A549 (cell line): ENCODE measurements around the gene PRRX1. TPM values are rescaled to one million over a fixed set of nuclear protein-coding genes. Genes with fewer than 3 reads are reported as not detected.

Experiments
- ATAC-seq, 2 experiments: fragments of 200-7000 bp in 1 of 2; fragments of >200 bp in 1 of 2; cut with Nextera tagmentation in 1 of 2; cut with Tn5 transposase in 1 of 2; 3 replicates each; pipeline versions ENCODE4 v1.8.0 to v1.9.1; 2018 to 2020; ENCODE audit warnings: mild to moderate bottlenecking in 1 of 2, moderate library complexity in 1 of 2
- CTCF ChIA-PET: fragments of 300-600 bp; sonication (Branson Sonifier 250); formaldehyde crosslinking; extraction: SDS; loops from one replicate; lab custom pipeline; 2021; ENCODE audit warnings: antibody characterized with exemption, inconsistent platforms; lab: Yijun Ruan, JAX
- POLR2A ChIA-PET: fragments of 350-600 bp; formaldehyde crosslinking; extraction: SDS; loops from one replicate; lab custom pipeline; 2021; ENCODE audit warnings: antibody characterized with exemption, inconsistent platforms; lab: Yijun Ruan, JAX
- DNase-seq, 2 experiments: peaks; one replicate each; pipeline versions ENCODE4 v3.0.0 to v3.0.0-alpha.2; 2011 to 2016; ENCODE audit warnings: low read depth in 1 of 2, low spot score in 1 of 2
- FAIRE-seq: peaks from 2 replicates; lab custom pipeline; 2011; peaks lifted over from hg19 to GRCh38; lab: Jason Lieb, UNC
- H3K27ac ChIP-seq, 2 experiments: fragments of >200 bp; sonication (Bioruptor Twin); formaldehyde crosslinking; 3 replicates each; pipeline ENCODE4 v1.5.1; 2016 to 2017
- H3K4me1 ChIP-seq: fragments of >200 bp; sonication (Bioruptor Twin); formaldehyde crosslinking; 3 replicates; pipeline ENCODE4 v1.6.1; 2016
- H3K4me2 ChIP-seq: fragments of >200 bp; sonication (Bioruptor Twin); formaldehyde crosslinking; 3 replicates; pipeline ENCODE4 v1.6.1; 2016
- H3K4me3 ChIP-seq: fragments of >200 bp; sonication (Bioruptor Twin); formaldehyde crosslinking; 3 replicates; pipeline ENCODE4 v1.5.1; 2016
- H3K9me3 ChIP-seq: fragments of >200 bp; sonication (Bioruptor Twin); formaldehyde crosslinking; 3 replicates; pipeline ENCODE4 v1.6.1; 2016
- ATOH8 ChIP-seq: fragments of 250-450 bp; sonication (Bioruptor Pico); IDR thresholded peaks from 2 replicates; pipeline ENCODE4 v1.5.0; 2020; ENCODE audit warnings: low read depth, mild to moderate bottlenecking, moderate library complexity
- BCL3 ChIP-seq: fragments of >200 bp; sonication (Bioruptor Twin); formaldehyde crosslinking; IDR thresholded peaks from 3 replicates; pipeline ENCODE4 v1.6.1; 2016
- CBX2 ChIP-seq: fragments of 200-600 bp; sonication (generic); IDR thresholded peaks from 2 replicates; pipeline ENCODE4 v1.6.1; 2016; ENCODE audit warnings: low read depth, mild to moderate bottlenecking, borderline replicate concordance
- CHD2 ChIP-seq: fragments of 150-350 bp; IDR thresholded peaks from 2 replicates; pipeline ENCODE4 v1.6.1; 2014; ENCODE audit warnings: low read length; ENCODE audit not compliant: partially characterized antibody
- CHD4 ChIP-seq: fragments of 200-600 bp; sonication (generic); IDR thresholded peaks from 2 replicates; pipeline ENCODE4 v1.6.1; 2016; ENCODE audit warnings: antibody characterized with exemption, mild to moderate bottlenecking, borderline replicate concordance
- EHMT2 ChIP-seq: fragments of 200-600 bp; sonication (generic); IDR thresholded peaks from 2 replicates; pipeline ENCODE4 v1.6.1; 2016; ENCODE audit warnings: antibody characterized with exemption, low read depth, mild to moderate bottlenecking, moderate library complexity
- FOSB ChIP-seq: fragments of 250-450 bp; sonication (Bioruptor Pico); IDR thresholded peaks from 2 replicates; pipeline ENCODE4 v1.5.0; 2020; ENCODE audit warnings: mild to moderate bottlenecking, moderate library complexity
- FOSL2 ChIP-seq, 2 experiments: fragments of 450-650 bp in 1 of 2; fragments of >200 bp in 1 of 2; sonication (Bioruptor Twin) in 1 of 2; formaldehyde crosslinking; IDR thresholded peaks; 2 replicates each; pipeline versions ENCODE4 v1.5.0 to v1.6.1; 2016 to 2020; ENCODE audit warnings: mild to moderate bottlenecking in 1 of 2, moderate library complexity in 1 of 2
- FOXS1 ChIP-seq: fragments of 250-450 bp; sonication (Bioruptor Pico); IDR thresholded peaks from 2 replicates; pipeline ENCODE4 v1.5.0; 2020; ENCODE audit warnings: mild to moderate bottlenecking, moderate library complexity
- HDAC2 ChIP-seq: fragments of 200-600 bp; sonication (generic); IDR thresholded peaks from 2 replicates; pipeline ENCODE4 v1.6.1; 2016
- JUN ChIP-seq, 2 experiments: fragments of >200 bp; sonication (Bioruptor Twin); formaldehyde crosslinking; IDR thresholded peaks; 2 replicates in 1 of 2; 3 replicates in 1 of 2; pipeline ENCODE4 v1.6.1; 2016 to 2017
- JUNB ChIP-seq: fragments of >200 bp; sonication (Bioruptor Twin); formaldehyde crosslinking; IDR thresholded peaks from 2 replicates; pipeline ENCODE4 v1.6.1; 2016
- KDM1A ChIP-seq: fragments of 200-600 bp; sonication (generic); IDR thresholded peaks from 2 replicates; pipeline ENCODE4 v1.6.1; 2016; ENCODE audit warnings: low read depth, mild to moderate bottlenecking
- MAZ ChIP-seq: fragments of 150-350 bp; IDR thresholded peaks from 2 replicates; pipeline ENCODE4 v1.6.1; 2014; ENCODE audit warnings: antibody characterized with exemption, low read depth, low read length, borderline replicate concordance
- NFE2L2 ChIP-seq: fragments of 150-350 bp; conservative IDR thresholded peaks from 2 replicates; pipeline ENCODE4 v1.6.1; 2014; ENCODE audit warnings: low read length
- NPAS2 ChIP-seq: fragments of 250-450 bp; sonication (Bioruptor Pico); IDR thresholded peaks from 2 replicates; pipeline ENCODE4 v1.8.0; 2022; ENCODE audit warnings: mild to moderate bottlenecking, moderate library complexity, borderline replicate concordance
- POLR2A ChIP-seq: IDR thresholded peaks from 2 replicates; pipeline ENCODE4 v1.6.1; 2012; ENCODE audit warnings: mild to moderate bottlenecking, low read length
- POLR2AphosphoS2 ChIP-seq: conservative IDR thresholded peaks from 2 replicates; pipeline ENCODE4 v1.6.1; 2012; ENCODE audit warnings: low read length, improper control_type of control experiment, inconsistent platforms
- RARB ChIP-seq: fragments of 250-450 bp; sonication (Bioruptor Pico); IDR thresholded peaks from 2 replicates; pipeline ENCODE4 v1.8.0; 2021; ENCODE audit warnings: mild to moderate bottlenecking, moderate library complexity
- RNF2 ChIP-seq: fragments of 200-600 bp; sonication (generic); IDR thresholded peaks from 2 replicates; pipeline ENCODE4 v1.6.1; 2016; ENCODE audit warnings: low read depth, mild to moderate bottlenecking, antibody characterized with exemption, moderate library complexity, borderline replicate concordance
- SMC3 ChIP-seq: fragments of >200 bp; sonication (Bioruptor Twin); formaldehyde crosslinking; IDR thresholded peaks from 3 replicates; pipeline ENCODE4 v1.6.1; 2018; ENCODE audit warnings: inconsistent platforms
- TFCP2L1 ChIP-seq: fragments of 250-450 bp; sonication (Bioruptor Pico); IDR thresholded peaks from 2 replicates; pipeline ENCODE4 v1.5.0; 2021; ENCODE audit warnings: mild to moderate bottlenecking
- ZFP36 ChIP-seq: fragments of 450-650 bp; IDR thresholded peaks from 2 replicates; pipeline ENCODE4 v1.6.1; 2014; ENCODE audit warnings: borderline replicate concordance; ENCODE audit not compliant: partially characterized antibody
- WGBS: methylation state at CpG from one replicate; pipeline ENCODE4 v1.1.6; 2017; ENCODE audit errors: missing lambda C conversion rate; 5-methylcytosine and 5-hydroxymethylcytosine counted together
- polyA plus RNA-seq, 4 experiments: library from polyadenylated mRNA; depleted of rRNA in 3 of 4; stranded (reverse); fragments of >200 nt; fragmentation: RNase III in 1 of 4; extraction: RNeasy Plus Mini Kit Qiagen cat#74134 plus additional on column Dnase treatment in 1 of 4; gene quantifications; 2 replicates in 3 of 4; 3 replicates in 1 of 4; pipeline ENCODE4 v1.2.3, GENCODE V29; 2011 to 2017
- TF ChIP-seq, protein P1 (sequence below): fragments of 200-600 bp; sonication (generic); IDR thresholded peaks from 2 replicates; pipeline ENCODE4 v1.6.1; 2016; ENCODE audit warnings: antibody characterized with exemption, mild to moderate bottlenecking, moderate library complexity
- TF ChIP-seq, protein P2 (sequence below): fragments of 150-350 bp; IDR thresholded peaks from 2 replicates; pipeline ENCODE4 v1.6.1; 2014; ENCODE audit warnings: low read depth, mild to moderate bottlenecking, low read length

PRRX1 gene
- polyA plus RNA-seq, 2 of the 4 experiments (the other 2 are of a cell fraction), result 0.14 TPM; not detected in 1

DNA sequence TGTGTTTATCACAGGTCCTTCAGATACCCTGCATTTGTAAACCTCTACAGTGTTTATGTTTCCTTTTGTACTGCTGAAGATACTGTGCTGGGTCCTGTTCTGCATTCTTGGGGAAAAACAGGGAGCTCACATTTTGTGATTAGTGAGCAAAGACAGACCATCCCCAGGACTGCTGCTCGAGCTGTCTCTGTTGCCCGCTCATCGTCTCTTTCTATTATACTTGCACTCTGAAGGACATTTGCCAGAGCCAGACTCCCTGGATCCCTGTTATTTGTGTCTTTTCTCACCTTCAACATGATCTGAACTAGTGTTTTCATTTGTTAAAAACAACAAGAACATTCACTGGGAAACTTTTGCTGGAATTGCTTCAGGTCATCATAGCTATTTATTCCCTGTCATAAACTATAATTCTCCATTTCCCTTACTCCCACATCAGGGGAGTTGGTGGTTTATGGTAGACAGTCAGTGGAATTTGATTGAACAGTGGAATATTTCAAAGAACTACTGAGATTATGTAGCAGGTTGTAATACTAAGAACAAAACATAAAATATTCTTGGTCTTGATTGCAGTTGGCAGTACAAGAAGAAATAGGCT lies 53.0 kb downstream of the PRRX1 start:
- ChIA-PET CTCF (no interaction called here), POLR2A (no interaction called here)
- H3K4me2 ChIP-seq, result no peak overlapping the region
- H3K4me1 ChIP-seq, result no peaks in the 10 kb centered on the region
- DNase-seq (no peak), ATAC-seq (no peak)
- no peak overlapping the region for H3K4me3 ChIP-seq
- TF ChIP-seq CBX2 (no peak), JUNB (no peak), CHD4 (no peak), ZFP36 (no peak), NFE2L2 (no peak)
- TF ChIP-seq, protein P1, sequence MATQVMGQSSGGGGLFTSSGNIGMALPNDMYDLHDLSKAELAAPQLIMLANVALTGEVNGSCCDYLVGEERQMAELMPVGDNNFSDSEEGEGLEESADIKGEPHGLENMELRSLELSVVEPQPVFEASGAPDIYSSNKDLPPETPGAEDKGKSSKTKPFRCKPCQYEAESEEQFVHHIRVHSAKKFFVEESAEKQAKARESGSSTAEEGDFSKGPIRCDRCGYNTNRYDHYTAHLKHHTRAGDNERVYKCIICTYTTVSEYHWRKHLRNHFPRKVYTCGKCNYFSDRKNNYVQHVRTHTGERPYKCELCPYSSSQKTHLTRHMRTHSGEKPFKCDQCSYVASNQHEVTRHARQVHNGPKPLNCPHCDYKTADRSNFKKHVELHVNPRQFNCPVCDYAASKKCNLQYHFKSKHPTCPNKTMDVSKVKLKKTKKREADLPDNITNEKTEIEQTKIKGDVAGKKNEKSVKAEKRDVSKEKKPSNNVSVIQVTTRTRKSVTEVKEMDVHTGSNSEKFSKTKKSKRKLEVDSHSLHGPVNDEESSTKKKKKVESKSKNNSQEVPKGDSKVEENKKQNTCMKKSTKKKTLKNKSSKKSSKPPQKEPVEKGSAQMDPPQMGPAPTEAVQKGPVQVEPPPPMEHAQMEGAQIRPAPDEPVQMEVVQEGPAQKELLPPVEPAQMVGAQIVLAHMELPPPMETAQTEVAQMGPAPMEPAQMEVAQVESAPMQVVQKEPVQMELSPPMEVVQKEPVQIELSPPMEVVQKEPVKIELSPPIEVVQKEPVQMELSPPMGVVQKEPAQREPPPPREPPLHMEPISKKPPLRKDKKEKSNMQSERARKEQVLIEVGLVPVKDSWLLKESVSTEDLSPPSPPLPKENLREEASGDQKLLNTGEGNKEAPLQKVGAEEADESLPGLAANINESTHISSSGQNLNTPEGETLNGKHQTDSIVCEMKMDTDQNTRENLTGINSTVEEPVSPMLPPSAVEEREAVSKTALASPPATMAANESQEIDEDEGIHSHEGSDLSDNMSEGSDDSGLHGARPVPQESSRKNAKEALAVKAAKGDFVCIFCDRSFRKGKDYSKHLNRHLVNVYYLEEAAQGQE, result no peak
- TF ChIP-seq, all 56 proteins: peak for 0
- FAIRE-seq, result no peak
- no peak overlapping the region for H3K27ac ChIP-seq
- no peaks in the 10 kb centered on the region for H3K9me3 ChIP-seq
- WGBS, result 18% methylated on average over 3 of the region's 3 CpGs

DNA sequence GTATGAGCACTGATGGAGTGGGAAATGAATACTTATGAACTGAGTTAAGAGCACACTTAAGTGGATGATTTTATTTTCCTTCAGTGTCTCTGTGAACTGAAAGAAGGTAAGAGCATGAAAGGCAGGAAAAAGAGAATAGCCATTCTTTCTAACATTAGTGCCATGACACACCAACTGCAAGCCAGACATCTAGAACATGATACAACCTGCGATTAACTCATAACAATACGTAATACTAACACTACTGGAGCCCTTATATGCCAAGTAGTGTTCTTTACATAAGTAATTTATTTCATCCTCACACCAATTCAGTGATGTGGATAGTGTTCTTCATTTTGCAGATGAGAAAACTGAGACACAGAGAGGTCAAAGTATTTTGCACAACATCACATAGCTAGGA lies 56.7 kb downstream of the PRRX1 start:
- no peak for ATAC-seq
- H3K9me3 ChIP-seq, result no peaks in the 10 kb centered on the region
- FAIRE-seq, result no peak
- no peak for TF ChIP-seq KDM1A
- TF ChIP-seq POLR2A, result no peak
- TF ChIP-seq, all 56 proteins: peak for 0
- Histone ChIP-seq H3K4me1 (no peaks in the 10 kb centered on the region), H3K4me2 (no peak overlapping the region), H3K4me3 (no peak overlapping the region), H3K27ac (no peak overlapping the region)
- POLR2A ChIA-PET, result no interaction called here
- CTCF ChIA-PET, result no interaction called here
- 5% methylated on average over 2 of the region's 2 CpGs for WGBS
- no peak for DNase-seq

GRCh38 chr1:170721621-170722020 lies 57.7 kb downstream of the PRRX1 start:
- Histone ChIP-seq H3K9me3 (no peaks in the 10 kb centered on the region), H3K4me3 (no peak overlapping the region), H3K4me2 (no peak overlapping the region), H3K27ac (no peak overlapping the region), H3K4me1 (no peaks in the 10 kb centered on the region)
- ATAC-seq, result no peak
- ChIA-PET POLR2A (no interaction called here), CTCF (no interaction called here)
- WGBS, result 14% methylated on average over 4 of the region's 4 CpGs
- no peak for FAIRE-seq
- no peak for DNase-seq
- TF ChIP-seq BCL3 (no peak), CHD2 (no peak), RNF2 (no peak), TFCP2L1 (no peak), ATOH8 (CRISPR knock-in tag) (no peak), SMC3 (no peak), EHMT2 (no peak), JUN (IDR thresholded peaks at IDR 0.05) (no peak), FOSB (CRISPR knock-in tag) (no peak), POLR2AphosphoS2 (no peak), HDAC2 (no peak), FOXS1 (CRISPR knock-in tag) (no peak), MAZ (no peak), NPAS2 (CRISPR knock-in tag) (no peak), FOSL2 (IDR thresholded peaks at IDR 0.05) (no peak), FOSL2 (CRISPR knock-in tag; IDR thresholded peaks at IDR 0.05) (no peak), NFE2L2 (no peak), CHD4 (no peak), RARB (no peak)
- TF ChIP-seq, protein P2, sequence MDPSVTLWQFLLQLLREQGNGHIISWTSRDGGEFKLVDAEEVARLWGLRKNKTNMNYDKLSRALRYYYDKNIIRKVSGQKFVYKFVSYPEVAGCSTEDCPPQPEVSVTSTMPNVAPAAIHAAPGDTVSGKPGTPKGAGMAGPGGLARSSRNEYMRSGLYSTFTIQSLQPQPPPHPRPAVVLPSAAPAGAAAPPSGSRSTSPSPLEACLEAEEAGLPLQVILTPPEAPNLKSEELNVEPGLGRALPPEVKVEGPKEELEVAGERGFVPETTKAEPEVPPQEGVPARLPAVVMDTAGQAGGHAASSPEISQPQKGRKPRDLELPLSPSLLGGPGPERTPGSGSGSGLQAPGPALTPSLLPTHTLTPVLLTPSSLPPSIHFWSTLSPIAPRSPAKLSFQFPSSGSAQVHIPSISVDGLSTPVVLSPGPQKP, result no peak
